Transverse colon (tissue), 4 donors: ENCODE measurements around the gene IL16.

Experiments
- CTCF ChIP-seq, 5 experiments: fragments of 200-600 bp in 3 of 5; fragments of 450-650 bp in 2 of 5; sonication (generic) in 3 of 5; IDR thresholded peaks; 1 replicate in 2 of 5; 2 replicates in 3 of 5; pipeline ENCODE4 v1.5.1; 2016 to 2017; ENCODE audit warnings: antibody characterized with exemption in 5 of 5, inconsistent platforms in 3 of 5, mild to moderate bottlenecking in 2 of 5, moderate library complexity in 1 of 5
- POLR2AphosphoS5 ChIP-seq, 3 donors: sonication (generic); formaldehyde crosslinking; IDR thresholded peaks; one replicate each; pipeline ENCODE4 v1.6.1; 2016; ENCODE audit warnings: antibody characterized with exemption in 3 of 3

- TF ChIP-seq POLR2AphosphoS5 (IDR thresholded peaks at IDR 0.05): no peak
- peak; percentile 76 to 94 (median 86) for TF ChIP-seq CTCF (IDR thresholded peaks at IDR 0.05)
Measured at GRCh38 chr15:81265944-81266775, 69.5 kb downstream of the IL16 start.
